Choroid plexus epithelial cell (primary cell): ENCODE results near the gene NTNG1.

Experiments
- DNase-seq: peaks from one replicate; pipeline ENCODE4 v3.0.0-alpha.2; 2010; ENCODE audit warnings: low read depth
- H3K4me3 ChIP-seq: 2 replicates; pipeline ENCODE4 v1.5.1; 2011; ENCODE audit warnings: low read depth, mild to moderate bottlenecking, control low read depth, low read length, moderate library complexity
- CTCF ChIP-seq: conservative IDR thresholded peaks from 2 replicates; pipeline ENCODE4 v1.5.1; 2011; ENCODE audit warnings: low read depth, mild to moderate bottlenecking, control low read depth, inconsistent platforms, low read length, moderate library complexity

The NTNG1 gene

GRCh38 chr1:107459204-107459904, 318.5 kb downstream of the NTNG1 start:
- DNase-seq, result no peak
- no peak for TF ChIP-seq CTCF
- no peak overlapping the region for H3K4me3 ChIP-seq

GRCh38 chr1:107460035-107460434, 319.2 kb downstream of the NTNG1 start:
- no peak overlapping the region for H3K4me3 ChIP-seq
- no peak for DNase-seq
- no peak for TF ChIP-seq CTCF

GRCh38 chr1:107464827-107465226, 324.0 kb downstream of the NTNG1 start:
- no peak overlapping the region for H3K4me3 ChIP-seq
- no peak for TF ChIP-seq CTCF
- no peak for DNase-seq

GRCh38 chr1:107467286-107467685, 326.4 kb downstream of the NTNG1 start:
- no peak for DNase-seq
- TF ChIP-seq CTCF, result no peak
- no peak overlapping the region for H3K4me3 ChIP-seq

- no peak for DNase-seq
- H3K4me3 ChIP-seq, result no peak overlapping the region
- no peak for TF ChIP-seq CTCF
Measured at GRCh38 chr1:107467811-107468210, 327.0 kb downstream of the NTNG1 start.

GRCh38 chr1:107473065-107473464, 332.2 kb downstream of the NTNG1 start:
- TF ChIP-seq CTCF, result no peak
- no peak overlapping the region for H3K4me3 ChIP-seq
- DNase-seq, result no peak

GRCh38 chr1:107474877-107475612, 334.2 kb downstream of the NTNG1 start:
- no peak for TF ChIP-seq CTCF
- H3K4me3 ChIP-seq, result no peak overlapping the region
- DNase-seq, result no peak
